Activated T-helper 1 cell treated with Interleukin-2 at 50 U/mL for 16 hours (primary cell): ENCODE data around the gene SMOC2.
"Not testable (repeated sequence)": the region's sequence is repeated elsewhere in the genome, so short reads cannot be mapped to it uniquely, and the experiment has no call there.

Source experiments
- DNase-seq: peaks from one replicate; pipeline ENCODE4 v3.0.0-alpha.2; 2020; ENCODE audit warnings: low read depth

SMOC2 gene

DNA sequence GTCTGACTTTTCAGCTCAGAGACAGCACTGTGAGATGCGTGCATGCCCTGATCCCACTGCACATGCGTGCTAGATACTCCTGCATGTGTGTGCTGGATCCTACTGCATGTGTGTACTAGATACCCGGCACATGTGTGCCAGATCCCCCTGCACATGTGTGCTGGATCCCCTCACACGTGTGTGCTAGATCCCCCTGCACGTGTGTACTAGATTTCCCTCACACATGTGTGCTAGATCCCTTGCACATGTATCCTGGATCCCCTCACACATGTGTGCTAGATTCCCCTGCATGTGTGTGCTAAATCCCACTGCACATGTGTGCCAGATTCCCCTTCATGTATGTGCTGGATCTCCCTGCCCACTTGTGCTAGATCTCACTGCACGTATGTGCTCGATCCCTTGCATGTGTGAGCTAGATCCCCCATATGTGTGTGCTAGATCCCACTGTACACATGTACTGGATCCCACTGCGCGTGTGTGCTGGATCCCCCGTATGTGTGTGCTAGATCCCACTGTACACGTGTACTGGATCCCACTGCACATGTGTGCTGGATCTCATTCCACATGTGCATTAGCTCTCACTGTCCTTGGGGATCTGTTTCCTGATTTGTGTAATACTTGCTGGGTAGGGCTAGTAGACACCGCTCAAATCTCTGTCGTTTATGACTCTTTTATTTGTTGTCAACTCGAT is 214.6 kb downstream of the SMOC2 start:
- DNase-seq, result no peak

GRCh38 chr6:168658059-168658458 is 217.1 kb downstream of the SMOC2 start:
- no peak for DNase-seq

DNA sequence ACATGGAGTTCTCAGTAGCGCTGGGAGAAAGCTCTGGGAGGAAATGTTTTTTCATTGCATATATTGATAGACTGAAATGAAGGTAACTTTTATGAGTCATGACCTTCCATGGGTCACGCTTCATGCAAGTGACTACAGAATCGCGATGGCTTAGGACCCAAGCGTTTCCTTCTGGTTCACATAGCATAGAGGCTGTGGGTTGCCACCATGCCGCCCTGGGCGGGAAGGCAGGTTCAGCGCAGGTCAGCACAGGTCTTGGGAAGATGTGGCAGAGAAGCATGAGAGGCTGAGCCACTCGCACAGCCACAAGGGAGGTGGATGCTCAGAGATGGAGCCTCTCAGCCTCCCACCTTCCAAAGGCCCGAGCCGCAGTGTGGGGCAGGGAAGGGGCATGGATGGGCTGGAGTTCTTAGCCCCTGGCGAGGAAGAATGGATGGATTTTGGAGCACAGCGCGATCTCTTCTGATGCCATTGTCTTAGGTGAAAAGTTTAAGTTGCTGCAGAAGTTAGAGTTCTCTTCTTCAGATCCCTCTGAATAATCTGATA is 219.5 kb downstream of the SMOC2 start:
- no peak for DNase-seq

GRCh38 chr6:168662301-168662936 is 221.4 kb downstream of the SMOC2 start:
- DNase-seq, result no peak

DNA sequence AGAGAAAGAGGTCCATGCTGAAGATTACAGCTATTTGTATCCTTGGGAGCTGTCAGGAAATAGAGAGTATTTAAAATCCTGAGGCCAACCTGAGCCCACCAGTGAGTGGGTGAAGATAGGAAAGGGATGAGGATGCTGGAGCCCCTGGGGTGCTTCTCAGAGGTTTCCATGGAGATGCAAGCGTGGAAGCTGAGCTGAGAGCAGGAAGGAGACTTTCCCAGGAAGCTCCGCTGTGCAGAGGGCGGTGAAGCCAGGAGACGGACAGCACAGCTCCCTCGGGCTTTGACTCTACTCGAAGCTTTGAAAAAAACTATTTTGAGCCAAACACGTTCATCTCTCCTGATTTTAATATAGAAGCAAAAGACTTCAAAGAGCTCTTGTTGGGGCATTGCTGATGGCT is 222.1 kb downstream of the SMOC2 start:
- DNase-seq, result no peak

DNA sequence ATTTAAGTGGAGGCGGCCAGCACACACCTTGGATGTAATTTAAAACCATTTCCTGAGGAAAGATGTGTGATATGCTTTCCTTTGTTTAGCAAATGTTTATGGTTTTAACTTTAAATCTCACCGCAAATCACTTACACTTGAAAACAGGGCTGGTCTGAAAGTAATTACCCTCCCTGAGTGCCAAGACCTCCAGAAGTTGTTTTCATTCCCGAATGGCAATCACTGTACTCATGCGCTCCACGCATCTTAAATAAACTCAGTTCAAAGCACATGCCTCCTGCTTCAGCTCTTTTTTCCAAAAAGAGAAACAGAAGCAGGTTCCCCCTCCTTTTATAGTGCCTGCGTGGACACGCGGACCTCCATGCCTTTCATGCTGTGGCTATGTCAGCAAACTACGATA is 224.0 kb downstream of the SMOC2 start:
- no peak for DNase-seq

GRCh38 chr6:168666170-168666569 is 225.2 kb downstream of the SMOC2 start:
- DNase-seq, result no peak

- no peak for DNase-seq
Observed at GRCh38 chr6:168666699-168667427, 225.9 kb downstream of the SMOC2 start.

GRCh38 chr6:168667428-168667805 is 226.4 kb downstream of the SMOC2 start:
- no peak for DNase-seq

- no peak for DNase-seq
Observed at GRCh38 chr6:168670401-168670985, 229.5 kb downstream of the SMOC2 start.

DNA sequence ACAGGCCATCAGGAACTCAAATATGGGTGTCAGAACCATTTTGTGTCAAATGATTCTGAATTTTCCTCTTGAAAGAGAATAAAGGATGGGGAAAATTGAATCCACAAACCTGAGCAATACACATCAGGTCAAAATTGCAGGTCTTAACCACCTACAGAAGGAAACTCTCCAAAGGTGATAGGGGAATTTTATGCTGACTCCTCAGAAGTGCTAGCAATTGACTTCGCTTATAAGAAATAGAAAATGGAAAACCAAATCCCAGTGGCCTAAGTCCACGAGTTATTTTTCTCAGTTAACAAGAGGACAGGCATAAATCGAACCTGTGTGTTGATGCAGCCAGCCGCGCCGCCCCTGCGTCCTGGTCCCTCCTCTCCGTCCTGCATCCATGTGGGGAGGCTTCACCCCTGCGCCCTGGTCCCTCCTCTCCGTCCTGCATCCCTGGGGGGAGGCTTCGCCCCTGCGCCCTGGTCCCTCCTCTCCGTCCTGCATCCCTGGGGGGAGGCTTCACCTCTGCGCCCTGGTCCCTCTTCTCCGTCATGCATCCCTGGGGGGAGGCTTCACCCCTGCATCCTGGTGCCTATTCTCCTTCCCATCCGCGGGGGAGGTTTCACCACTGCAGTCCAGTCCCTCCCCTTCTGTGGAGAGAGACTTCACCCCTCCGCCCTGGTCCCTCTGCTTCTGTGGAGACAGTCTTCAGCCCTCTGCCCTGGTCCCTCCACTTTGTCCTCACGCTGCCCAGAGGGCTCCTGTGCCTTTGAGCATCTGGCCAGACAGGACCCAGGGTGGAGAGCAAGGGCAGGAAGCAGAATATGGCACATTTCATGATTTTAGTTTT is 230.3 kb downstream of the SMOC2 start:
- no peak for DNase-seq

- no peak for DNase-seq
Observed at GRCh38 chr6:168671863-168672546, 231.0 kb downstream of the SMOC2 start.

DNA sequence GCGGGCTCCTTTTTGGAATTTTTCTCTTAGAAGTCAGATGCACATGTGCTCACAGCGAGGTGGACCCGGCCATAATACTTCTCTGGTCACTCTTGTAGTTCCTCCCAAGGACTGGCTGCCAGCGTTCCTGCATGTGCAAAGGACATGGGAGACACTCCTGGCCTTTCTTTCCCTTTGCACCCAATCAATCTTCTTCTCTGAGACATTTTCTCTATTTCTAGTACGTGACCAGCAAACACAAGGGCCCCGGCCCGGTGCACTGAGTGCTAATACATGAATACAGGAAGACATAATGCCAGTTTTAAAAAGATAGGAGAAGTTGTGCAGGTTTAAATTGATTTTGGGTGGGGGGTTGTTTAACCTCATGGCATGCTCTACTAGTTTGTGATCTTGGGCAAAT is 233.6 kb downstream of the SMOC2 start:
- no peak for DNase-seq

- no peak for DNase-seq
Observed at GRCh38 chr6:168675375-168675774, 234.4 kb downstream of the SMOC2 start.

- no peak for DNase-seq
Observed at GRCh38 chr6:168675933-168676551, 235.1 kb downstream of the SMOC2 start.

GRCh38 chr6:168676552-168677322 is 235.8 kb downstream of the SMOC2 start:
- DNase-seq, result no peak

GRCh38 chr6:168677323-168677781 is 236.4 kb downstream of the SMOC2 start:
- not testable (repeated sequence) for DNase-seq

DNA sequence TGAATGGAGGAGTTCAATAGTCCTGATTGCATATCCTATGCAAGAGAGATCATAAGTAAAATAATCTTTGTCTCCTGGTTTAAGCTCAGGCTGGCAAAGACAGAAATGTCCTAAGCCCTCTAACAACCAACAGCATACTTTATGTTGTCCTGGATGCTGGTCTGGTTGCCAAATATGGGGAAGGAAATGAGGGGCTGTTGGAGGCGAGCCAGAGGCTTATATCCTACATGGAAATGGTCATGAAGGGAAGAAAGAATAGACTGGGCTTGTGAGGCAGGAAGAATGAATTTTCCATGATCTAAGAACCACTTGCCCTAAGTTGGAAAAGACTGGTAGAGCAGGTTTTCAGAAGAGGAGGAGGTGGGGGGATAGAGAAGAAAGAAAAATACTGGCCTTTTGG is 237.1 kb downstream of the SMOC2 start:
- DNase-seq, result no peak

GRCh38 chr6:168678588-168678987 is 237.6 kb downstream of the SMOC2 start:
- DNase-seq, result no peak

GRCh38 chr6:168681748-168682147 is 240.8 kb downstream of the SMOC2 start:
- DNase-seq, result no peak
